HepG2 (cell line): Measurements from ENCODE around the gene ELMO2. TPM values are rescaled to one million over a fixed set of nuclear protein-coding genes. Genes with fewer than 3 reads are reported as not detected.

Experiments used
- AGO1 ChIP-seq: fragments of 200-400 bp; formaldehyde crosslinking; IDR thresholded peaks from 2 replicates; pipeline ENCODE4 v1.6.1; 2017; ENCODE audit warnings: mild to moderate bottlenecking, low read depth, low read length, moderate library complexity; ENCODE audit not compliant: poor library complexity, severe bottlenecking
- DDIT3 ChIP-seq: sonication (generic); formaldehyde crosslinking; IDR thresholded peaks from 2 replicates; pipeline ENCODE4 v1.4.0; 2020; ENCODE audit warnings: mild to moderate bottlenecking, missing genetic modification reagents
- FOXO1 ChIP-seq: sonication (generic); formaldehyde crosslinking; IDR thresholded peaks from 2 replicates; pipeline ENCODE4 v1.4.0; 2020; ENCODE audit warnings: missing genetic modification reagents
- HINFP ChIP-seq: sonication (generic); formaldehyde crosslinking; IDR thresholded peaks from 2 replicates; pipeline ENCODE4 v1.4.0; 2020; ENCODE audit warnings: low read depth, mild to moderate bottlenecking, missing genetic modification reagents
- HNRNPUL1 ChIP-seq: fragments of 200-400 bp; formaldehyde crosslinking; IDR thresholded peaks from 2 replicates; pipeline ENCODE4 v1.6.1; 2017; ENCODE audit warnings: low read depth, mild to moderate bottlenecking, low read length, moderate library complexity
- MIER3 ChIP-seq: IDR thresholded peaks from 2 replicates; pipeline ENCODE4 v1.6.1; 2016; ENCODE audit warnings: missing compliant biosample characterization, borderline replicate concordance
- MIXL1 ChIP-seq: IDR thresholded peaks from 2 replicates; pipeline ENCODE4 v1.6.1; 2016
- MTA3 ChIP-seq: sonication (generic); formaldehyde crosslinking; IDR thresholded peaks from 2 replicates; pipeline ENCODE4 v1.4.0; 2020; ENCODE audit warnings: missing genetic modification reagents
- MXD3 ChIP-seq: IDR thresholded peaks from 2 replicates; pipeline ENCODE4 v1.6.1; 2016; ENCODE audit warnings: mild to moderate bottlenecking, missing biosample characterization, missing genetic modification reagents
- NR2F2 ChIP-seq: IDR thresholded peaks from 2 replicates; pipeline ENCODE4 v1.6.1; 2012; ENCODE audit warnings: low read depth, inconsistent platforms, borderline replicate concordance
- PLSCR1 ChIP-seq: sonication (generic); formaldehyde crosslinking; IDR thresholded peaks from 2 replicates; pipeline ENCODE4 v1.5.0; 2020; ENCODE audit warnings: missing genetic modification reagents, mild to moderate bottlenecking, borderline replicate concordance
- POGK ChIP-seq: sonication (generic); formaldehyde crosslinking; conservative IDR thresholded peaks from 2 replicates; pipeline ENCODE4 v1.8.0; 2022; ENCODE audit warnings: mild to moderate bottlenecking, moderate library complexity, missing genetic modification reagents
- SIN3A ChIP-seq: IDR thresholded peaks from 2 replicates; pipeline ENCODE4 v1.6.1; 2011; ENCODE audit warnings: low read depth, mild to moderate bottlenecking, control low read depth, low read length, borderline replicate concordance
- SYNCRIP ChIP-seq: fragments of 200-400 bp; formaldehyde crosslinking; IDR thresholded peaks from 2 replicates; pipeline ENCODE4 v1.6.1; 2018; ENCODE audit warnings: mild to moderate bottlenecking, low read depth, low read length; ENCODE audit not compliant: insufficient read depth
- ZFP91 ChIP-seq: sonication (generic); formaldehyde crosslinking; IDR thresholded peaks from 2 replicates; pipeline ENCODE4 v1.9.0; 2022; ENCODE audit warnings: missing genetic modification reagents, mild to moderate bottlenecking, borderline replicate concordance
- ZNF230 ChIP-seq: sonication (generic); formaldehyde crosslinking; IDR thresholded peaks from 2 replicates; pipeline ENCODE4 v1.4.0; 2020; ENCODE audit warnings: mild to moderate bottlenecking, missing genetic modification reagents
- ZNF264 ChIP-seq: sonication (generic); formaldehyde crosslinking; IDR thresholded peaks from 2 replicates; pipeline ENCODE4 v1.4.0; 2020; ENCODE audit warnings: missing genetic modification reagents
- ZNF343 ChIP-seq: sonication (generic); formaldehyde crosslinking; IDR thresholded peaks from 2 replicates; pipeline ENCODE4 v1.4.0; 2020; ENCODE audit warnings: mild to moderate bottlenecking, missing genetic modification reagents
- ZNF350 ChIP-seq: sonication (generic); formaldehyde crosslinking; IDR thresholded peaks from 2 replicates; pipeline ENCODE4 v1.4.0; 2020; ENCODE audit warnings: mild to moderate bottlenecking, low read depth, missing genetic modification reagents, borderline replicate concordance
- ZNF512B ChIP-seq: sonication (generic); formaldehyde crosslinking; IDR thresholded peaks from 2 replicates; pipeline ENCODE4 v1.5.1; 2020; ENCODE audit warnings: missing genetic modification reagents, mild to moderate bottlenecking, borderline replicate concordance
- ZNF775 ChIP-seq: sonication (generic); formaldehyde crosslinking; IDR thresholded peaks from 2 replicates; pipeline ENCODE4 v1.4.0; 2020; ENCODE audit warnings: missing genetic modification reagents, mild to moderate bottlenecking, moderate library complexity, borderline replicate concordance
- polyA plus RNA-seq, 8 experiments: library from polyadenylated mRNA; depleted of rRNA in 3 of 8; stranded (reverse) in 7 of 8; unstranded in 1 of 8; fragments of >200 nt; fragmentation: Illumina TruSeq in 4 of 8; extraction: Trizol in 4 of 8; gene quantifications; 2 replicates each; pipeline versions ENCODE4 v1.2.1 to v1.2.3, GENCODE V29; 2011 to 2016; ENCODE audit warnings: low read depth in 4 of 8, missing spikeins in 1 of 8, mixed read lengths in 1 of 8; ENCODE audit not compliant: insufficient read depth in 1 of 8
- total RNA-seq, 5 experiments: library from RNA; depleted of rRNA; stranded (reverse); fragments of >200 nt; fragmentation: Illumina TruSeq; extraction: Trizol; gene quantifications; 2 replicates each; pipeline ENCODE4 v1.2.3, GENCODE V29; 2016; ENCODE audit warnings: low read depth in 1 of 5

Gene ELMO2
- total and polyA plus RNA-seq, 2 of the 13 experiments (the other 11 are each of a cell fraction or from before 2014, with no cell fraction given) = 30.6 to 35.7 TPM

- TF ChIP-seq POGK (CRISPR knock-in tag) (no peak), ZNF264 (CRISPR knock-in tag) (no peak), AGO1 (no peak), HINFP (CRISPR knock-in tag) (no peak), HNRNPUL1 (no peak), MIER3 (no peak), ZNF230 (CRISPR knock-in tag) (no peak), ZNF775 (CRISPR knock-in tag) (no peak), MXD3 (CRISPR knock-in tag) (no peak), ZNF350 (CRISPR knock-in tag) (no peak), ZFP91 (CRISPR knock-in tag) (no peak), ZNF512B (no peak), PLSCR1 (CRISPR knock-in tag) (no peak), FOXO1 (CRISPR knock-in tag) (no peak), ZNF343 (CRISPR knock-in tag) (no peak), NR2F2 (peak; percentile 87), SIN3A (no peak), DDIT3 (CRISPR knock-in tag) (no peak), MIXL1 (CRISPR knock-in tag) (no peak), SYNCRIP (no peak), MTA3 (CRISPR knock-in tag) (no peak)
Observed at GRCh38 chr20:46411637-46412036, 5.2 kb upstream of the ELMO2 start (continued).
